Subcutaneous abdominal adipose tissue (tissue), 5 donors: ENCODE data around the gene LRFN2.

Experiments
- H3K27ac ChIP-seq: one replicate; pipeline ENCODE4 v1.7.0; 2013; ENCODE audit warnings: low read depth, mild to moderate bottlenecking, inconsistent platforms, low read length, moderate library complexity
- H3K27me3 ChIP-seq, 5 donors: one replicate each; pipeline ENCODE4 v1.7.0; 2013; ENCODE audit warnings: low read length in 5 of 5, inconsistent platforms in 1 of 5; ENCODE audit not compliant: control insufficient read depth in 5 of 5, insufficient read depth in 4 of 5
- H3K36me3 ChIP-seq, 5 donors: one replicate each; pipeline ENCODE4 v1.7.0; 2013; ENCODE audit warnings: low read length in 5 of 5; ENCODE audit not compliant: control insufficient read depth in 5 of 5, insufficient read depth in 5 of 5
- H3K4me1 ChIP-seq, 5 donors: one replicate each; pipeline ENCODE4 v1.7.0; 2013; ENCODE audit warnings: low read length in 5 of 5, mild to moderate bottlenecking in 3 of 5, moderate library complexity in 1 of 5; ENCODE audit not compliant: control insufficient read depth in 5 of 5, insufficient read depth in 5 of 5
- H3K4me3 ChIP-seq, 5 donors: one replicate each; pipeline ENCODE4 v1.7.0; 2013; ENCODE audit warnings: low read length in 5 of 5, low read depth in 1 of 5
- H3K9ac ChIP-seq, 5 donors: one replicate each; pipeline ENCODE4 v1.7.0; 2013; ENCODE audit warnings: low read length in 5 of 5, mild to moderate bottlenecking in 4 of 5, moderate library complexity in 3 of 5
- H3K9me3 ChIP-seq, 5 donors: one replicate each; pipeline ENCODE4 v1.7.0; 2013; ENCODE audit warnings: low read length in 5 of 5; ENCODE audit not compliant: control insufficient read depth in 5 of 5
- donor health status: healthy.
- donor health status: healthy.
- donor health status: healthy.
- donor health status: healthy.
- donor health status: healthy.

LRFN2 gene

GRCh38 chr6:40476673-40477072 lies 110.5 kb downstream of the LRFN2 start:
- Histone ChIP-seq H3K27ac (no peak overlapping the region), H3K36me3 (no peaks in the 10 kb centered on the region), H3K4me1 (peaks cover 0 to 8% (median 3%) of the 10 kb centered on the region in 5 donors), H3K9me3 (no peaks in the 10 kb centered on the region), H3K9ac (no peak overlapping the region), H3K27me3 (peaks cover 5 to 22% (median 20%) of the 10 kb centered on the region in 5 donors), H3K4me3 (no peak overlapping the region)

GRCh38 chr6:40474937-40475336 lies 112.2 kb downstream of the LRFN2 start:
- H3K36me3 ChIP-seq = no peaks in the 10 kb centered on the region
- peaks cover 0 to 8% (median 3%) of the 10 kb centered on the region in 5 donors for H3K4me1 ChIP-seq
- H3K9me3 ChIP-seq = no peaks in the 10 kb centered on the region
- H3K27ac ChIP-seq = no peak overlapping the region
- H3K9ac ChIP-seq = no peak overlapping the region
- H3K4me3 ChIP-seq = no peak overlapping the region
- H3K27me3 ChIP-seq = peaks cover 5 to 23% (median 21%) of the 10 kb centered on the region in 5 donors

GRCh38 chr6:40473026-40473425 lies 114.1 kb downstream of the LRFN2 start:
- no peak overlapping the region for H3K27ac ChIP-seq
- H3K36me3 ChIP-seq = no peaks in the 10 kb centered on the region
- no peaks in the 10 kb centered on the region for H3K9me3 ChIP-seq
- H3K9ac ChIP-seq = no peak overlapping the region
- peaks cover 5 to 23% (median 17%) of the 10 kb centered on the region in 5 donors for H3K27me3 ChIP-seq
- H3K4me1 ChIP-seq = peaks cover 0 to 8% (median 2%) of the 10 kb centered on the region in 5 donors
- H3K4me3 ChIP-seq = no peak overlapping the region

GRCh38 chr6:40472353-40472752 lies 114.8 kb downstream of the LRFN2 start:
- H3K27me3 ChIP-seq = peaks cover 2 to 18% (median 12%) of the 10 kb centered on the region in 5 donors
- no peak overlapping the region for H3K4me3 ChIP-seq

GRCh38 chr6:40471243-40471642 lies 115.9 kb downstream of the LRFN2 start:
- Histone ChIP-seq H3K9ac (no peak overlapping the region), H3K36me3 (no peaks in the 10 kb centered on the region), H3K4me1 (no peaks in the 10 kb centered on the region), H3K27ac (no peak overlapping the region), H3K4me3 (no peak overlapping the region), H3K9me3 (no peaks in the 10 kb centered on the region), H3K27me3 (peaks cover 0 to 17% (median 6%) of the 10 kb centered on the region in 5 donors)

More at GRCh38 chr6:40472353-40472752, 114.8 kb downstream of the LRFN2 start:
- H3K36me3 ChIP-seq = no peaks in the 10 kb centered on the region
- no peak overlapping the region for H3K27ac ChIP-seq
- peaks cover 0 to 3% (median 0%) of the 10 kb centered on the region in 5 donors for H3K4me1 ChIP-seq
- H3K9me3 ChIP-seq = no peaks in the 10 kb centered on the region
- no peak overlapping the region for H3K9ac ChIP-seq

GRCh38 chr6:40469323-40469722 lies 117.8 kb downstream of the LRFN2 start:
- H3K36me3 ChIP-seq = no peaks in the 10 kb centered on the region
- no peak overlapping the region for H3K27ac ChIP-seq
- H3K9ac ChIP-seq = no peak overlapping the region
- peaks cover 0 to 9% (median 2%) of the 10 kb centered on the region in 5 donors for H3K27me3 ChIP-seq
- H3K4me3 ChIP-seq = no peak overlapping the region
- no peaks in the 10 kb centered on the region for H3K4me1 ChIP-seq
- H3K9me3 ChIP-seq = peaks cover 0 to 4% (median 0%) of the 10 kb centered on the region in 5 donors

- H3K27me3 ChIP-seq = peaks cover 0 to 3% (median 0%) of the 10 kb centered on the region in 5 donors
- peaks cover 0 to 4% (median 0%) of the 10 kb centered on the region in 5 donors for H3K9me3 ChIP-seq
- H3K27ac ChIP-seq = no peak overlapping the region
- H3K36me3 ChIP-seq = no peaks in the 10 kb centered on the region
- no peak overlapping the region for H3K4me3 ChIP-seq
- H3K4me1 ChIP-seq = no peaks in the 10 kb centered on the region
- no peak overlapping the region for H3K9ac ChIP-seq
Measured at GRCh38 chr6:40466986-40467539, 120.1 kb downstream of the LRFN2 start.

- no peaks in the 10 kb centered on the region for H3K27me3 ChIP-seq
- peaks cover 0 to 4% (median 0%) of the 10 kb centered on the region in 5 donors for H3K9me3 ChIP-seq
- no peaks in the 10 kb centered on the region for H3K4me1 ChIP-seq
- no peak overlapping the region for H3K9ac ChIP-seq
- H3K4me3 ChIP-seq = no peak overlapping the region
- no peaks in the 10 kb centered on the region for H3K36me3 ChIP-seq
- no peak overlapping the region for H3K27ac ChIP-seq
Measured at GRCh38 chr6:40461643-40462042, 125.5 kb downstream of the LRFN2 start.

GRCh38 chr6:40460380-40460779 lies 126.8 kb downstream of the LRFN2 start:
- no peaks in the 10 kb centered on the region for H3K27me3 ChIP-seq

GRCh38 chr6:40457261-40457660 lies 129.9 kb downstream of the LRFN2 start:
- Histone ChIP-seq H3K9me3 (no peaks in the 10 kb centered on the region), H3K4me3 (no peak overlapping the region), H3K9ac (no peak overlapping the region), H3K27ac (no peak overlapping the region), H3K4me1 (no peaks in the 10 kb centered on the region), H3K36me3 (no peaks in the 10 kb centered on the region), H3K27me3 (no peaks in the 10 kb centered on the region)

More at GRCh38 chr6:40460380-40460779, 126.8 kb downstream of the LRFN2 start:
- Histone ChIP-seq H3K9me3 (peaks cover 0 to 4% (median 0%) of the 10 kb centered on the region in 5 donors), H3K9ac (no peak overlapping the region), H3K27ac (no peak overlapping the region), H3K4me3 (no peak overlapping the region), H3K4me1 (no peaks in the 10 kb centered on the region), H3K36me3 (no peaks in the 10 kb centered on the region)
